ENCODE data around the gene KCNK1.

The KCNK1 gene

GRCh38 chr1:233613252-233614172, at the start of gene KCNK1:
Gene KCNK1 (plus strand): TSS chr1:233614106. CDS start chr1:233614172, 66 bp downstream.
- DNase-seq, result peak in 12 of 14 donors; percentile 23 to 88 (median 50)

- DNase-seq, result no peak
Observed at GRCh38 chr1:233565313-233565712, 48.6 kb upstream of the KCNK1 start.

GRCh38 chr1:233566886-233567285, 47.0 kb upstream of the KCNK1 start:
- DNase-seq, result peak in 2 of 14 donors; percentile 9 to 98

GRCh38 chr1:233569636-233570035, 44.3 kb upstream of the KCNK1 start:
- DNase-seq, result no peak

GRCh38 chr1:233570216-233570615, 43.7 kb upstream of the KCNK1 start:
- no peak for DNase-seq

GRCh38 chr1:233570706-233571105, 43.2 kb upstream of the KCNK1 start:
- no peak for DNase-seq

- no peak for DNase-seq
Observed at GRCh38 chr1:233572896-233573295, 41.0 kb upstream of the KCNK1 start.

- DNase-seq, result no peak
Observed at GRCh38 chr1:233575450-233575849, 38.5 kb upstream of the KCNK1 start.

- no peak for DNase-seq
Observed at GRCh38 chr1:233582439-233582838, 31.5 kb upstream of the KCNK1 start.

- DNase-seq, result no peak
Observed at GRCh38 chr1:233584376-233584775, 29.5 kb upstream of the KCNK1 start.

- no peak for DNase-seq
Observed at GRCh38 chr1:233584931-233585330, 29.0 kb upstream of the KCNK1 start.

GRCh38 chr1:233586301-233586700, 27.6 kb upstream of the KCNK1 start:
- DNase-seq, result no peak

- DNase-seq, result peak in 1 of 14 donors; percentile 58
Observed at GRCh38 chr1:233587196-233587595, 26.7 kb upstream of the KCNK1 start.

- DNase-seq, result peak in 2 of 14 donors; percentile 16 to 66
Observed at GRCh38 chr1:233587958-233588799, 25.7 kb upstream of the KCNK1 start.

- DNase-seq, result no peak
Observed at GRCh38 chr1:233597489-233597901, 16.4 kb upstream of the KCNK1 start.

- no peak for DNase-seq
Observed at GRCh38 chr1:233598891-233599541, 14.9 kb upstream of the KCNK1 start.

GRCh38 chr1:233599542-233600073, 14.3 kb upstream of the KCNK1 start:
- DNase-seq, result no peak

GRCh38 chr1:233600488-233600887, 13.4 kb upstream of the KCNK1 start:
- DNase-seq, result no peak

- no peak for DNase-seq
Observed at GRCh38 chr1:233603478-233603877, 10.4 kb upstream of the KCNK1 start.

GRCh38 chr1:233605205-233605604, 8.7 kb upstream of the KCNK1 start:
- DNase-seq, result no peak

GRCh38 chr1:233606813-233607212, 7.1 kb upstream of the KCNK1 start:
- DNase-seq, result no peak
